Suppressor macrophage treated with lipopolysaccharide for 4 hours (primary cell): ENCODE results near the gene WFIKKN2.

Experiments
- DNase-seq: peaks from one replicate; pipeline ENCODE4 v3.0.0-alpha.2; 2020

WFIKKN2 gene

GRCh38 chr17:50882851-50883250 lies 47.5 kb downstream of the WFIKKN2 start:
- no peak for DNase-seq

- peak; percentile 71 for DNase-seq
Observed at GRCh38 chr17:50883850-50884438, 48.6 kb downstream of the WFIKKN2 start.

- DNase-seq = no peak
Observed at GRCh38 chr17:50884439-50885311, 49.3 kb downstream of the WFIKKN2 start.

- DNase-seq = no peak
Observed at GRCh38 chr17:50887705-50888245, 52.4 kb downstream of the WFIKKN2 start.

GRCh38 chr17:50889528-50890118 lies 54.2 kb downstream of the WFIKKN2 start:
- DNase-seq = no peak

- DNase-seq = no peak
Observed at GRCh38 chr17:50890675-50891516, 55.5 kb downstream of the WFIKKN2 start.

- DNase-seq = no peak
Observed at GRCh38 chr17:50891577-50891989, 56.2 kb downstream of the WFIKKN2 start.
